ENCODE results near the gene ZNF10.

ZNF10 gene

GRCh38 chr12:133202493-133203343, 72.3 kb downstream of the ZNF10 start:
- no peak for DNase-seq

- no peak for DNase-seq
Measured at GRCh38 chr12:133203344-133204263, 73.2 kb downstream of the ZNF10 start.

GRCh38 chr12:133204264-133204603, 73.8 kb downstream of the ZNF10 start:
- DNase-seq: no peak

GRCh38 chr12:133206390-133206789, 76.0 kb downstream of the ZNF10 start:
- DNase-seq: no peak
